Measurements from ENCODE around the gene ARNT2.

ARNT2 gene

GRCh38 chr15:80568876-80569605 is 164.9 kb downstream of the ARNT2 start:
- in situ Hi-C loops (cut with HindIII; ENCODE audit: low sequenced_read_pairs), result no loop called here

GRCh38 chr15:80569656-80570055 is 165.5 kb downstream of the ARNT2 start:
- in situ Hi-C loops (cut with HindIII; ENCODE audit: low sequenced_read_pairs), result no loop called here

- in situ Hi-C loops (cut with HindIII; ENCODE audit: low sequenced_read_pairs), result no loop called here
Measured at GRCh38 chr15:80570553-80570952, 166.4 kb downstream of the ARNT2 start.

GRCh38 chr15:80572337-80572736 is 168.2 kb downstream of the ARNT2 start:
- in situ Hi-C loops (cut with HindIII; ENCODE audit: low sequenced_read_pairs), result no loop called here

GRCh38 chr15:80573606-80574005 is 169.4 kb downstream of the ARNT2 start:
- in situ Hi-C loops (cut with HindIII; ENCODE audit: low sequenced_read_pairs), result no loop called here

- in situ Hi-C loops (cut with HindIII; ENCODE audit: low sequenced_read_pairs), result no loop called here
Measured at GRCh38 chr15:80574590-80574989, 170.4 kb downstream of the ARNT2 start.

GRCh38 chr15:80576519-80577090 is 172.4 kb downstream of the ARNT2 start:
- in situ Hi-C loops (cut with HindIII; ENCODE audit: low sequenced_read_pairs), result no loop called here

GRCh38 chr15:80577552-80578205 is 173.5 kb downstream of the ARNT2 start:
- in situ Hi-C loops (cut with HindIII; ENCODE audit: low sequenced_read_pairs), result no loop called here

- in situ Hi-C loops (cut with HindIII; ENCODE audit: low sequenced_read_pairs), result no loop called here
Measured at GRCh38 chr15:80578206-80578595, 174.0 kb downstream of the ARNT2 start.

- in situ Hi-C loops (cut with HindIII; ENCODE audit: low sequenced_read_pairs), result no loop called here
Measured at GRCh38 chr15:80578871-80579270, 174.7 kb downstream of the ARNT2 start.

GRCh38 chr15:80579611-80580010 is 175.4 kb downstream of the ARNT2 start:
- in situ Hi-C loops (cut with HindIII; ENCODE audit: low sequenced_read_pairs), result no loop called here

GRCh38 chr15:80580106-80580505 is 175.9 kb downstream of the ARNT2 start:
- in situ Hi-C loops (cut with HindIII; ENCODE audit: low sequenced_read_pairs), result no loop called here

- in situ Hi-C loops (cut with HindIII; ENCODE audit: low sequenced_read_pairs), result no loop called here
Measured at GRCh38 chr15:80580536-80581260, 176.5 kb downstream of the ARNT2 start.

GRCh38 chr15:80581976-80582375 is 177.8 kb downstream of the ARNT2 start:
- in situ Hi-C loops (cut with HindIII; ENCODE audit: low sequenced_read_pairs), result no loop called here

GRCh38 chr15:80582816-80583423 is 178.7 kb downstream of the ARNT2 start:
- in situ Hi-C loops (cut with HindIII; ENCODE audit: low sequenced_read_pairs), result no loop called here

GRCh38 chr15:80584561-80584964 is 180.4 kb downstream of the ARNT2 start:
- in situ Hi-C loops (cut with HindIII; ENCODE audit: low sequenced_read_pairs), result no loop called here

GRCh38 chr15:80584973-80585525 is 180.9 kb downstream of the ARNT2 start:
- in situ Hi-C loops (cut with HindIII; ENCODE audit: low sequenced_read_pairs), result no loop called here

GRCh38 chr15:80585544-80586018 is 181.4 kb downstream of the ARNT2 start:
- in situ Hi-C loops (cut with HindIII; ENCODE audit: low sequenced_read_pairs), result no loop called here

- in situ Hi-C loops (cut with HindIII; ENCODE audit: low sequenced_read_pairs), result no loop called here
Measured at GRCh38 chr15:80586161-80586560, 182.0 kb downstream of the ARNT2 start.

GRCh38 chr15:80587007-80587406 is 182.8 kb downstream of the ARNT2 start:
- in situ Hi-C loops (cut with HindIII; ENCODE audit: low sequenced_read_pairs), result no loop called here

Data from DLD1 (cell line).